ENCODE results near the gene STIM1.

DNA sequence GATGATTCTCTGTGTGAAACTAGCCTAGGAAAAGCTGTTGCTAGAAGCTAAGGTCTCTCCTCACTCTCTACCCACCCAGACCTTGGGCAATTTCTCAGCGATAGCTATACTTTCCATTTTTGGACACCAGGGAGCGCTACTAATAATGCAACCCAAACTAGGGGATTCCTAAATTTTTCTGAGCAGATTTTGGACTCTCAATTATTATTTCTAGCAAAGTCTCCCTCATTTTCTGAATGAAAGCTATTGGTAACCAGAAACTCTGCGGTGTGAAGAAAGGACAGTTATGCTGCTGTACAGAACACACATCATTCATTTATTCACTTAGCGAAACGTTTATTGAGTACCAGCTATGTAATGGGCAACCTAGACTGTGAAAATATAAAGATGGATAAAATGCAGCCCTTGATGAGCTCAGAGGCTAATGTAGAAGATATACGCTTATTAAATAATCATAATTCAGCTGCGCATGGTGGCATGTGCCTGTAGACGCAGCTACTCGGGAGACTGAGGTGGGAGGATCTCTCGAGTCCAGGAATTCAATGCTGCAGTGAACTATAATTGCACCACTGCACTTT, 6.1 kb upstream of the STIM1 start:
- TF ChIP-seq, protein P1, sequence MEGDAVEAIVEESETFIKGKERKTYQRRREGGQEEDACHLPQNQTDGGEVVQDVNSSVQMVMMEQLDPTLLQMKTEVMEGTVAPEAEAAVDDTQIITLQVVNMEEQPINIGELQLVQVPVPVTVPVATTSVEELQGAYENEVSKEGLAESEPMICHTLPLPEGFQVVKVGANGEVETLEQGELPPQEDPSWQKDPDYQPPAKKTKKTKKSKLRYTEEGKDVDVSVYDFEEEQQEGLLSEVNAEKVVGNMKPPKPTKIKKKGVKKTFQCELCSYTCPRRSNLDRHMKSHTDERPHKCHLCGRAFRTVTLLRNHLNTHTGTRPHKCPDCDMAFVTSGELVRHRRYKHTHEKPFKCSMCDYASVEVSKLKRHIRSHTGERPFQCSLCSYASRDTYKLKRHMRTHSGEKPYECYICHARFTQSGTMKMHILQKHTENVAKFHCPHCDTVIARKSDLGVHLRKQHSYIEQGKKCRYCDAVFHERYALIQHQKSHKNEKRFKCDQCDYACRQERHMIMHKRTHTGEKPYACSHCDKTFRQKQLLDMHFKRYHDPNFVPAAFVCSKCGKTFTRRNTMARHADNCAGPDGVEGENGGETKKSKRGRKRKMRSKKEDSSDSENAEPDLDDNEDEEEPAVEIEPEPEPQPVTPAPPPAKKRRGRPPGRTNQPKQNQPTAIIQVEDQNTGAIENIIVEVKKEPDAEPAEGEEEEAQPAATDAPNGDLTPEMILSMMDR (IDR thresholded peaks at IDR 0.05; ENCODE audit: low read depth, low read length, poor library complexity, severe bottlenecking), result peak; percentile 80
- TF ChIP-seq EZH2phosphoT487 (IDR thresholded peaks at IDR 0.05; ENCODE audit: borderline replicate concordance, low read length), result no peak
